GM19238 (cell line): ENCODE data around the gene GUCY2C.
A peak's percentile ranks its signal among the peaks of the same experiment; 100 is the strongest.

Experiments
- DNase-seq: peaks from one replicate; pipeline ENCODE4 v3.0.0; 2011; ENCODE audit warnings: low spot score; ENCODE audit not compliant: insufficient read length

Gene GUCY2C

GRCh38 chr12:14575585-14575984 lies 120.8 kb downstream of the GUCY2C start:
- no peak for DNase-seq

GRCh38 chr12:14573118-14573517 lies 123.3 kb downstream of the GUCY2C start:
- DNase-seq: no peak

- DNase-seq: no peak
Measured at GRCh38 chr12:14572401-14572800, 124.0 kb downstream of the GUCY2C start.

- no peak for DNase-seq
Measured at GRCh38 chr12:14571779-14572178, 124.6 kb downstream of the GUCY2C start.

- DNase-seq: no peak
Measured at GRCh38 chr12:14570231-14570630, 126.2 kb downstream of the GUCY2C start.

- DNase-seq: peak; percentile 17
Measured at GRCh38 chr12:14567351-14568162, 128.8 kb downstream of the GUCY2C start, which contains the start of gene PLBD1. Gene PLBD1, minus strand, starts transcription at chr12:14567883. Its CDS starts 187 bp downstream, at chr12:14567696.

GRCh38 chr12:14564336-14564959 lies 132.0 kb downstream of the GUCY2C start:
- no peak for DNase-seq

- DNase-seq: no peak
Measured at GRCh38 chr12:14563046-14563445, 133.4 kb downstream of the GUCY2C start.
